ENCODE results near the gene UNC119B.

UNC119B gene

GRCh38 chr12:120760349-120761254 is 50.3 kb downstream of the UNC119B start:
- in situ Hi-C loops (cut with HindIII; ENCODE audit: low sequenced_read_pairs) = loop anchor here (5.0 kb wide), 2 partner anchors 42 to 63 kb away; no protein-coding TSS in a partner anchor

- in situ Hi-C loops (cut with HindIII; ENCODE audit: low sequenced_read_pairs) = loop anchor here (5.0 kb wide), 2 partner anchors 41 to 64 kb away; no protein-coding TSS in a partner anchor
Observed at GRCh38 chr12:120761519-120761934, 51.3 kb downstream of the UNC119B start.

DNA sequence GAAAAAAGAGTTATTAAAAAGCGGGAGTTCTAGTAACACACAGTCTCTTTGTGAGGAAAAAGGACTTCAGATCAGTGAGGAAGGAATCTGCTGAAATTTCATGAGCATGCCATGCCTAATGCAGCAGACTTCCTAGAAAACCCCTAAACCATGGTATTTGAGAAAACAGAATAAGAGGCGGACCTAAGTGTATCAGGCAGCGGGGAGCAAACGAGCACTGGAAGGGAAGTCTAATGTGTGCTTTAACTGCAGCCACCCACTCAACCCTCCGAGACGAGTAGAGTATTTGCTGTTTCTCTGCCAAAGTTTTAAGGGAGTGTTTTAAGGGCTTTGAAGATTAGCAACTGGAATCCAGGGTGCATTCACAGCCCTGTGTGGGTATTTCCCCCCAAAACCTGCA is 51.8 kb downstream of the UNC119B start:
- in situ Hi-C loops (cut with HindIII; ENCODE audit: low sequenced_read_pairs) = loop anchor here (5.0 kb wide), 2 partner anchors 40 to 65 kb away; no protein-coding TSS in a partner anchor

GRCh38 chr12:120763250-120763649 is 53.0 kb downstream of the UNC119B start:
- in situ Hi-C loops (cut with HindIII; ENCODE audit: low sequenced_read_pairs) = loop anchor here (5.0 kb wide), 2 partner anchors 39 to 66 kb away; no protein-coding TSS in a partner anchor

DNA sequence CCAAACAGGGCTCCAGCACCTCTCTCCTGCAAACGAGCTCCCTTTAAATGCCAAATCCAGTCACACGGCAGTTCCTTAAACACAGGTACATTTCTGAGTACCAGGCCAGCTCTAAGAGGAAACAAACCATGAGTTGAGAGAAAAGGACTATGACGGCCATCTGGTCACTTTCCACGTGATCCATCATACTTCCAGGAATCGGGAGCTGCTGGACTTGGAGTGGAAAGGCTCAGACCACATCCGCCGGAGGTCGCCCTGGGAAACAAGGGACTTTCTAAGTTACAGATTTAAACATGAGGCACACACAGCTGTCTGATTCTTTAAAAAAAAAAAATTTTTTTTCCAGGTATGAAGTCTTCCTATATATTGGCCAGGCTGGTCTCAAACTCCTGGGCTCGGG is 54.6 kb downstream of the UNC119B start:
- in situ Hi-C loops (cut with HindIII; ENCODE audit: low sequenced_read_pairs) = loop anchor here (5.0 kb wide), 2 partner anchors 37 to 68 kb away; no protein-coding TSS in a partner anchor

GRCh38 chr12:120766566-120766965 is 56.3 kb downstream of the UNC119B start:
- in situ Hi-C loops (cut with HindIII; ENCODE audit: low sequenced_read_pairs) = no loop called here

DNA sequence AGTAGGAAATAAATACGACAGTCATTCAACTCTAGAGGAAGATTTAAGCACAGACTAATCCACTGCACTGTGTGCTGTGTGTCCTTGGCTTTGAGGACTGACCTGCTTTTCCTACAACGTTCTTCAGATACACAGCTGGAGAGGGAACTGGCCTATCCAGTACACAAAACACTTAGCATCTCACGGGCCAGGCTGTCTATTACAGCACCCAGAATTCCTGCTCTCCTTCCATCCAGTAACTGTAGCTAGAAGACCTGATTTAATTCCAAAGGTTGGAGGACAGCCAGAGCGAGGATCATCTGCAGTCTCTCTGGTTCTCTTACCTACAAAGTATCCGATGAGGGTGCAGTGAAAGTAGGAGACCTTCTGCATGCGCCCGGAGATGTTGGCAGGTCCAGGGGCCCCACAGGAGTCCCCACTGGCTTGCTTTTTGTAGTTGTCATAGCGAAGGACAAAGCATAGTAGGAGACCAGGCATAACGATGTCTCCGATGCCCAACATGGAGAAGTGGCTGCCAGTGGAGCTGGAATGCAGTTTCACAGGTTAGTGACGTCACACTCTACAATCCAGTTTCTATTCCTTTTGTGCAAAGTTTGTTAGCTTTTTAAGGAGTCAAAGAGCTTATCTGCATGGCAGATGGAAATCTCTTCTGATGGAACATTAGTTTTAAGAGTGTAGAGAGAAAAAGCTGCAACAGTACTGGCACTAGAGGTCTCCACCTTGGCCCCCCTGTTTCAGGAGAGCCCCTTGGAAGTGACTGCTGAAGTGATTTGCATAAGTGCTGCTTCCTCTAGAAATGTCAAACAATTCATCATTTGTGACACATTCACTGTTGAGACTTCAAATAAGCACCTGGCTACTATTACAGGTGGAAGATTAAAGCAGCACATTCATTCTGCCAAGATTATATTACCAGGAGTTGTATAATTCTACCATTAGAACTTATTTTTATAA is 57.1 kb downstream of the UNC119B start:
- in situ Hi-C loops (cut with HindIII; ENCODE audit: low sequenced_read_pairs) = no loop called here

DNA sequence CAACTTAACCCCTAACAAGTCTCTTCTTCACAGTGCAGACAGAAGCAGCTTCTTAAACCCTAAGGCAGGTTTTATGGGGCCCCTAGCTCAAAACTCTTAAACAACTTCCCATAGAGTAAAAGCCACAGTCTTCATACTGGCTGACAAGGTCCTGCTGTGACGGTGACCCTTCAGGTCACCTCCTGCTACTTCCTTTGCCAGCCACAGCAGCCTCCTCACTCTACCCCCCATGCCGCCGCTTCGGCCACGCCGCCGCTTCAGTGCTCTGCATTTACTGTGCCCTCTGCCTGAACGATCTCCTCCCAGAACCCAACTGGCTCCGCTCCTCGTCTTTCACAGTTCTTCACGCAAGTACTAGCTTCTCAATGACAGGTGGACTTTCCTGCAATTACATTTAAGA is 60.8 kb downstream of the UNC119B start:
- in situ Hi-C loops (cut with HindIII; ENCODE audit: low sequenced_read_pairs) = no loop called here
